ENCODE data around the gene C18orf54.

GRCh38 chr18:54378057-54378456 lies 20.4 kb downstream of the C18orf54 start:
- no peak for TF ChIP-seq ZSCAN18 (tag by site-specific recombination; IDR thresholded peaks at IDR 0.05)
- TF ChIP-seq GLIS2 (tag by site-specific recombination; IDR thresholded peaks at IDR 0.05) = no peak
- TF ChIP-seq ZNF18 (tag by site-specific recombination; IDR thresholded peaks at IDR 0.05) = no peak

Data from HEK293 (cell line).